ENCODE data around the gene CDKN1A. TPM values are rescaled to one million over a fixed set of nuclear protein-coding genes. Genes with fewer than 3 reads are reported as not detected.
"Not testable (repeated sequence)": the region's sequence is repeated elsewhere in the genome, so short reads cannot be mapped to it uniquely, and the experiment has no call there.

Gene CDKN1A
- total RNA-seq, 1 donor from 2014 or later = 353 TPM

GRCh38 chr6:36721369-36722140 is 43.0 kb downstream of the CDKN1A start:
- Histone ChIP-seq H3K4me3 (no peak overlapping the region), H3K4me1 (no peaks in the 10 kb centered on the region), H3K27ac (no peak overlapping the region), H3K9me3 (no peaks in the 10 kb centered on the region), H3K27me3 (no peaks in the 10 kb centered on the region), H3K36me3 (no peaks in the 10 kb centered on the region)
- intact Hi-C loops (cut with DNase I) = no loop called here
- DNase-seq (ENCODE audit: low spot score in 2 of 2) = no peak
- TF ChIP-seq CTCF (IDR thresholded peaks at IDR 0.05) = no peak

GRCh38 chr6:36722365-36722764 is 43.9 kb downstream of the CDKN1A start:
- H3K4me3 ChIP-seq = no peak overlapping the region
- intact Hi-C loops (cut with DNase I) = no loop called here
- no peak for DNase-seq (ENCODE audit: low spot score in 2 of 2)
- H3K9me3 ChIP-seq = no peaks in the 10 kb centered on the region
- no peaks in the 10 kb centered on the region for H3K36me3 ChIP-seq
- H3K27me3 ChIP-seq = no peaks in the 10 kb centered on the region
- H3K27ac ChIP-seq = no peak overlapping the region
- TF ChIP-seq CTCF (IDR thresholded peaks at IDR 0.05) = no peak
- no peaks in the 10 kb centered on the region for H3K4me1 ChIP-seq

- intact Hi-C loops (cut with DNase I) = no loop called here
- H3K9me3 ChIP-seq = no peaks in the 10 kb centered on the region
- TF ChIP-seq CTCF (IDR thresholded peaks at IDR 0.05) = no peak
- no peak overlapping the region for H3K27ac ChIP-seq
- no peaks in the 10 kb centered on the region for H3K36me3 ChIP-seq
- no peak overlapping the region for H3K4me3 ChIP-seq
- no peaks in the 10 kb centered on the region for H3K4me1 ChIP-seq
- DNase-seq (ENCODE audit: low spot score in 2 of 2) = no peak
- no peaks in the 10 kb centered on the region for H3K27me3 ChIP-seq
These were observed 44.4 kb downstream of the CDKN1A start for GRCh38 chr6:36722879-36723278.

GRCh38 chr6:36723992-36724391 is 45.5 kb downstream of the CDKN1A start:
- intact Hi-C loops (cut with DNase I) = loop anchor here (1.0 kb wide), 1 partner anchor 109 kb away; no protein-coding TSS in a partner anchor
- not testable (repeated sequence) for H3K27me3 ChIP-seq; H3K9me3 ChIP-seq; H3K4me3 ChIP-seq; H3K36me3 ChIP-seq; DNase-seq (ENCODE audit: low spot score in 2 of 2); H3K27ac ChIP-seq; H3K4me1 ChIP-seq

GRCh38 chr6:36724514-36725390 is 46.2 kb downstream of the CDKN1A start:
- no peaks in the 10 kb centered on the region for H3K27me3 ChIP-seq
- H3K27ac ChIP-seq = no peak overlapping the region
- no peaks in the 10 kb centered on the region for H3K36me3 ChIP-seq
- DNase-seq (ENCODE audit: low spot score in 2 of 2) = peak in 1 of 2 donors; percentile 82
- no peaks in the 10 kb centered on the region for H3K4me1 ChIP-seq
- no peak overlapping the region for H3K4me3 ChIP-seq
- no peaks in the 10 kb centered on the region for H3K9me3 ChIP-seq
- intact Hi-C loops (cut with DNase I) = loop anchor here (1.0 kb wide), 1 partner anchor 109 kb away; no protein-coding TSS in a partner anchor
- TF ChIP-seq CTCF (IDR thresholded peaks at IDR 0.05) = peak; percentile 37 to 53 (median 37)

- no peak for TF ChIP-seq CTCF (IDR thresholded peaks at IDR 0.05)
- intact Hi-C loops (cut with DNase I) = no loop called here
- DNase-seq (ENCODE audit: low spot score in 2 of 2) = no peak
These were observed 47.1 kb downstream of the CDKN1A start for GRCh38 chr6:36725581-36725980.

More at GRCh38 chr6:36725581-36725980, 47.1 kb downstream of the CDKN1A start:
- H3K9me3 ChIP-seq = no peaks in the 10 kb centered on the region
- H3K4me3 ChIP-seq = no peak overlapping the region
- no peaks in the 10 kb centered on the region for H3K36me3 ChIP-seq
- H3K27me3 ChIP-seq = no peaks in the 10 kb centered on the region
- H3K27ac ChIP-seq = no peak overlapping the region
- H3K4me1 ChIP-seq = no peaks in the 10 kb centered on the region
